ENCODE measurements around the gene NTM. TPM values are rescaled to one million over a fixed set of nuclear protein-coding genes. Genes with fewer than 3 reads are reported as not detected.

The NTM gene
- 1 to 10 TPM in 2 of 3 donors, under 1 TPM in 1; 0.66 to 9.0 (median 1.0) TPM for total RNA-seq

GRCh38 chr11:131370090-131370751 lies at the start of gene NTM:
Gene NTM, plus strand, starts transcription at chr11:131370615.
- Histone ChIP-seq H3K36me3 (no peaks in the 10 kb centered on the region), H3K27ac (no peak within 1 kb of the TSS), H3K27me3 (peaks cover 0 to 39% of the 10 kb centered on the region in 2 donors), H3K4me3 (peak within 1 kb of the TSS; percentile 21 to 48 (median 31)), H3K9me3 (no peaks in the 10 kb centered on the region), H3K4me1 (no peaks in the 10 kb centered on the region)
- no peak for DNase-seq (ENCODE audit: low spot score in 2 of 2)
- intact Hi-C loops (cut with DNase I; ENCODE audit: low total_unique reads) = no loop called here
- TF ChIP-seq POLR2A (IDR thresholded peaks at IDR 0.05) = no peak
- no peak for TF ChIP-seq CTCF (IDR thresholded peaks at IDR 0.05)
- no peak for TF ChIP-seq POLR2AphosphoS5 (IDR thresholded peaks at IDR 0.05)

- Histone ChIP-seq H3K27me3 (peaks cover 0 to 3% of the 10 kb centered on the region in 2 donors), H3K9me3 (no peaks in the 10 kb centered on the region), H3K36me3 (no peaks in the 10 kb centered on the region), H3K4me1 (no peaks in the 10 kb centered on the region), H3K4me3 (no peak overlapping the region), H3K27ac (no peak overlapping the region)
- intact Hi-C loops (cut with DNase I; ENCODE audit: low total_unique reads) = no loop called here
- TF ChIP-seq POLR2AphosphoS5 (IDR thresholded peaks at IDR 0.05) (no peak), CTCF (IDR thresholded peaks at IDR 0.05) (no peak), POLR2A (IDR thresholded peaks at IDR 0.05) (no peak)
- no peak for DNase-seq (ENCODE audit: low spot score in 2 of 2)
Measured at GRCh38 chr11:131324921-131325570, 45.4 kb upstream of the NTM start.

GRCh38 chr11:131326829-131327228 lies 43.6 kb upstream of the NTM start:
- peaks cover 0 to 3% of the 10 kb centered on the region in 2 donors for H3K27me3 ChIP-seq
- intact Hi-C loops (cut with DNase I; ENCODE audit: low total_unique reads) = no loop called here
- DNase-seq (ENCODE audit: low spot score in 2 of 2) = no peak

GRCh38 chr11:131327421-131327820 lies 43.0 kb upstream of the NTM start:
- intact Hi-C loops (cut with DNase I; ENCODE audit: low total_unique reads) = no loop called here
- DNase-seq (ENCODE audit: low spot score in 2 of 2) = no peak
- Histone ChIP-seq H3K27ac (no peak overlapping the region), H3K27me3 (peaks cover 0 to 3% of the 10 kb centered on the region in 2 donors), H3K4me3 (no peak overlapping the region), H3K4me1 (no peaks in the 10 kb centered on the region), H3K36me3 (no peaks in the 10 kb centered on the region), H3K9me3 (no peaks in the 10 kb centered on the region)
- TF ChIP-seq CTCF (IDR thresholded peaks at IDR 0.05) (no peak), POLR2AphosphoS5 (IDR thresholded peaks at IDR 0.05) (no peak), POLR2A (IDR thresholded peaks at IDR 0.05) (no peak)

More at GRCh38 chr11:131326829-131327228, 43.6 kb upstream of the NTM start:
- Histone ChIP-seq H3K27ac (no peak overlapping the region), H3K4me1 (no peaks in the 10 kb centered on the region), H3K4me3 (no peak overlapping the region), H3K9me3 (no peaks in the 10 kb centered on the region), H3K36me3 (no peaks in the 10 kb centered on the region)
- TF ChIP-seq CTCF (IDR thresholded peaks at IDR 0.05) (no peak), POLR2A (IDR thresholded peaks at IDR 0.05) (no peak), POLR2AphosphoS5 (IDR thresholded peaks at IDR 0.05) (no peak)

GRCh38 chr11:131328843-131329242 lies 41.6 kb upstream of the NTM start:
- intact Hi-C loops (cut with DNase I; ENCODE audit: low total_unique reads) = no loop called here
- no peak for DNase-seq (ENCODE audit: low spot score in 2 of 2)
- Histone ChIP-seq H3K27me3 (peaks cover 0 to 3% of the 10 kb centered on the region in 2 donors), H3K9me3 (no peaks in the 10 kb centered on the region), H3K4me3 (no peak overlapping the region), H3K4me1 (no peaks in the 10 kb centered on the region), H3K27ac (no peak overlapping the region), H3K36me3 (no peaks in the 10 kb centered on the region)
- TF ChIP-seq POLR2AphosphoS5 (IDR thresholded peaks at IDR 0.05) (no peak), CTCF (IDR thresholded peaks at IDR 0.05) (no peak), POLR2A (IDR thresholded peaks at IDR 0.05) (no peak)

Measured in breast epithelium (tissue), 4 donors.